ENCODE measurements around the gene BACH2. TPM values are rescaled to one million over a fixed set of nuclear protein-coding genes. Genes with fewer than 3 reads are reported as not detected.
A peak's percentile ranks its signal among the peaks of the same experiment; 100 is the strongest.

Gene BACH2
- total RNA-seq, 1 donor from 2014 or later = 2.1 TPM

- no peaks in the 10 kb centered on the region for H3K27me3 ChIP-seq (ENCODE audit: control insufficient read depth, insufficient read depth, low read length)
- FAIRE-seq (no peak), DNase-seq (ENCODE audit: low read depth) (no peak)
- no peak for TF ChIP-seq CTCF (IDR thresholded peaks at IDR 0.05; ENCODE audit: insufficient read depth, low read length, severe bottlenecking)
- no peak overlapping the region for H3K4me3 ChIP-seq (ENCODE audit: low read depth, low read length)
- H3K36me3 ChIP-seq (ENCODE audit: control insufficient read depth, insufficient read depth, low read length) = no peaks in the 10 kb centered on the region
Measured at GRCh38 chr6:89927264-89927663, 369.4 kb downstream of the BACH2 start.

- Histone ChIP-seq H3K4me3 (ENCODE audit: low read depth, low read length) (no peak overlapping the region), H3K36me3 (ENCODE audit: control insufficient read depth, insufficient read depth, low read length) (no peaks in the 10 kb centered on the region), H3K27me3 (ENCODE audit: control insufficient read depth, insufficient read depth, low read length) (no peaks in the 10 kb centered on the region)
- FAIRE-seq (peak; percentile 93), DNase-seq (ENCODE audit: low read depth) (peak; percentile 97)
- no peak for TF ChIP-seq CTCF (IDR thresholded peaks at IDR 0.05; ENCODE audit: insufficient read depth, low read length, severe bottlenecking)
Measured at GRCh38 chr6:89925826-89926225, 370.8 kb downstream of the BACH2 start.

- DNase-seq (ENCODE audit: low read depth) (no peak), FAIRE-seq (no peak)
- Histone ChIP-seq H3K27me3 (ENCODE audit: control insufficient read depth, insufficient read depth, low read length) (no peaks in the 10 kb centered on the region), H3K4me3 (ENCODE audit: low read depth, low read length) (no peak overlapping the region), H3K36me3 (ENCODE audit: control insufficient read depth, insufficient read depth, low read length) (no peaks in the 10 kb centered on the region)
- no peak for TF ChIP-seq CTCF (IDR thresholded peaks at IDR 0.05; ENCODE audit: insufficient read depth, low read length, severe bottlenecking)
Measured at GRCh38 chr6:89924231-89924630, 372.4 kb downstream of the BACH2 start.

GRCh38 chr6:89921691-89922090 is 375.0 kb downstream of the BACH2 start:
- Histone ChIP-seq H3K36me3 (ENCODE audit: control insufficient read depth, insufficient read depth, low read length) (no peaks in the 10 kb centered on the region), H3K27me3 (ENCODE audit: control insufficient read depth, insufficient read depth, low read length) (no peaks in the 10 kb centered on the region), H3K4me3 (ENCODE audit: low read depth, low read length) (no peak overlapping the region)
- FAIRE-seq (no peak), DNase-seq (ENCODE audit: low read depth) (peak; percentile 85)
- no peak for TF ChIP-seq CTCF (IDR thresholded peaks at IDR 0.05; ENCODE audit: insufficient read depth, low read length, severe bottlenecking)

- Histone ChIP-seq H3K27me3 (ENCODE audit: control insufficient read depth, insufficient read depth, low read length) (no peaks in the 10 kb centered on the region), H3K4me3 (ENCODE audit: low read depth, low read length) (no peak overlapping the region), H3K36me3 (ENCODE audit: control insufficient read depth, insufficient read depth, low read length) (no peaks in the 10 kb centered on the region)
- no peak for TF ChIP-seq CTCF (IDR thresholded peaks at IDR 0.05; ENCODE audit: insufficient read depth, low read length, severe bottlenecking)
- FAIRE-seq (no peak), DNase-seq (ENCODE audit: low read depth) (no peak)
Measured at GRCh38 chr6:89921197-89921596, 375.4 kb downstream of the BACH2 start.

GRCh38 chr6:89917801-89918366 is 378.8 kb downstream of the BACH2 start:
- H3K27me3 ChIP-seq (ENCODE audit: control insufficient read depth, insufficient read depth, low read length) = no peaks in the 10 kb centered on the region
- no peaks in the 10 kb centered on the region for H3K36me3 ChIP-seq (ENCODE audit: control insufficient read depth, insufficient read depth, low read length)
- no peak for TF ChIP-seq CTCF (IDR thresholded peaks at IDR 0.05; ENCODE audit: insufficient read depth, low read length, severe bottlenecking)
- FAIRE-seq (no peak), DNase-seq (ENCODE audit: low read depth) (no peak)
- H3K4me3 ChIP-seq (ENCODE audit: low read depth, low read length) = no peak overlapping the region

Measured in bronchial epithelial cell (primary cell).